ENCODE data around the gene NMT1. TPM values are rescaled to one million over a fixed set of nuclear protein-coding genes. Genes with fewer than 3 reads are reported as not detected.

NMT1 gene
- total RNA-seq, 1 experiment from 2014 or later, result 89.7 TPM

- no TSS peak for BruUV-seq (replicated peaks)
- intact Hi-C loops (cut with micrococcal nuclease), result no loop called here
- POLR2A ChIA-PET, result interaction anchor here (0.6 to 2.8 kb wide), 5 partner anchors 9 to 1162 kb away, joined by 3 to 13 read pairs (median 9); no protein-coding TSS in a partner anchor
- Mint-ChIP-seq H3K27me3 (ENCODE audit: insufficient read depth, unreplicated experiment) (no peaks in the 10 kb centered on the region), H3K4me3 (ENCODE audit: unreplicated experiment) (no peak overlapping the region), H3K36me3 (ENCODE audit: insufficient read depth, unreplicated experiment) (peaks cover 43% of the 10 kb centered on the region), H3K4me1 (ENCODE audit: insufficient read depth, unreplicated experiment) (peaks cover 13% of the 10 kb centered on the region), H3K9me3 (ENCODE audit: unreplicated experiment) (no peaks in the 10 kb centered on the region), H3K27ac (ENCODE audit: low read depth, unreplicated experiment) (no peak overlapping the region)
- CTCF ChIA-PET, result interaction anchor here (0.6 to 1.9 kb wide), 7 partner anchors 8 to 339 kb away, joined by 3 to 9 read pairs (median 3); partner anchors contain the start of gene ACBD4
- TF ChIP-seq CTCF (IDR thresholded peaks at IDR 0.05; ENCODE audit: unreplicated experiment), result no peak
- DNase-seq (ENCODE audit: unreplicated experiment), result no peak
Measured at GRCh38 chr17:45117848-45118646, 56.9 kb downstream of the NMT1 start.

- no peak overlapping the region for H3K27ac Mint-ChIP-seq (ENCODE audit: low read depth, unreplicated experiment)
- H3K36me3 Mint-ChIP-seq (ENCODE audit: insufficient read depth, unreplicated experiment), result peaks cover 47% of the 10 kb centered on the region
Measured at GRCh38 chr17:45118691-45119090, 57.6 kb downstream of the NMT1 start.

GRCh38 chr17:45119964-45120363 is 58.8 kb downstream of the NMT1 start:
- TF ChIP-seq CTCF (IDR thresholded peaks at IDR 0.05; ENCODE audit: unreplicated experiment), result no peak
- peaks cover 42% of the 10 kb centered on the region for H3K36me3 Mint-ChIP-seq (ENCODE audit: insufficient read depth, unreplicated experiment)
- intact Hi-C loops (cut with micrococcal nuclease), result no loop called here
- ChIA-PET CTCF (interaction anchor here (0.7 to 1.6 kb wide), 4 partner anchors 10 to 113 kb away, joined by 3 to 6 read pairs (median 4); no protein-coding TSS in a partner anchor), POLR2A (interaction anchor here (1.0 to 1.1 kb wide), 2 partner anchors 11 to 13 kb away, joined by 3 read pairs; no protein-coding TSS in a partner anchor)
- no peaks in the 10 kb centered on the region for H3K9me3 Mint-ChIP-seq (ENCODE audit: unreplicated experiment)
- DNase-seq (ENCODE audit: unreplicated experiment), result no peak
- H3K4me3 Mint-ChIP-seq (ENCODE audit: unreplicated experiment), result no peak overlapping the region
- no peak overlapping the region for H3K27ac Mint-ChIP-seq (ENCODE audit: low read depth, unreplicated experiment)
- BruUV-seq (replicated peaks), result no TSS peak
- H3K4me1 Mint-ChIP-seq (ENCODE audit: insufficient read depth, unreplicated experiment), result peaks cover 25% of the 10 kb centered on the region
- no peaks in the 10 kb centered on the region for H3K27me3 Mint-ChIP-seq (ENCODE audit: insufficient read depth, unreplicated experiment)

More at GRCh38 chr17:45118691-45119090, 57.6 kb downstream of the NMT1 start:
- Mint-ChIP-seq H3K9me3 (ENCODE audit: unreplicated experiment) (no peaks in the 10 kb centered on the region), H3K4me3 (ENCODE audit: unreplicated experiment) (no peak overlapping the region), H3K4me1 (ENCODE audit: insufficient read depth, unreplicated experiment) (peaks cover 17% of the 10 kb centered on the region), H3K27me3 (ENCODE audit: insufficient read depth, unreplicated experiment) (no peaks in the 10 kb centered on the region)
- no peak for TF ChIP-seq CTCF (IDR thresholded peaks at IDR 0.05; ENCODE audit: unreplicated experiment)
- no TSS peak for BruUV-seq (replicated peaks)
- no peak for DNase-seq (ENCODE audit: unreplicated experiment)
- ChIA-PET CTCF (interaction anchor here (0.6 to 1.9 kb wide), 6 partner anchors 10 to 120 kb away, joined by 3 to 9 read pairs (median 4); partner anchors contain the start of gene ACBD4), POLR2A (interaction anchor here (2.7 to 2.8 kb wide), 3 partner anchors 9 to 16 kb away, joined by 9 to 13 read pairs (median 10); no protein-coding TSS in a partner anchor)
- intact Hi-C loops (cut with micrococcal nuclease), result no loop called here

DNA sequence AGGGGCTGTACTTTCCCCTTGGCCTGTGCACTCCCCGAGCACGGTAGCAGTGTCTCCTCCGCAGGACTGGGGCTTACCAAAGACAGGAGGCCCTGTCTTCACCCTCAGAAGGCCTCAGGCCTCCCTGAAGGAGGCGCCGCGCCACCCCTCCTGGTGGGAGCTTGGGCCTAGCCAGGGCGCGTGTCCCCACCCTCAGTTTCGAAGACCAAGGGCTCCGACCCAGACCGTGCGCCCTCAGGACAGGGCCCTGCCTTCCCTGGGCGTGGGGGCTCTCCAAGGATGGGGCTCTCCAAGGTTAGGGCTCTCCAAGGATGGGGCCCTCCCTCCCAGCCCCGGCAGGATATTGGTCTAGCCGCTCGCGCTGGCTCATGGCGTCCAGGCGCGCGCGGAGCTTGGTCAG is 59.4 kb downstream of the NMT1 start:
- no peak overlapping the region for H3K4me3 Mint-ChIP-seq (ENCODE audit: unreplicated experiment)
- H3K36me3 Mint-ChIP-seq (ENCODE audit: insufficient read depth, unreplicated experiment), result peaks cover 42% of the 10 kb centered on the region
- POLR2A ChIA-PET, result interaction anchor here (1.0 kb wide), 1 partner anchor 13 kb away, joined by 3 read pairs; no protein-coding TSS in a partner anchor
- H3K4me1 Mint-ChIP-seq (ENCODE audit: insufficient read depth, unreplicated experiment), result peaks cover 25% of the 10 kb centered on the region
- intact Hi-C loops (cut with micrococcal nuclease), result no loop called here
- no peak for DNase-seq (ENCODE audit: unreplicated experiment)
- no peaks in the 10 kb centered on the region for H3K9me3 Mint-ChIP-seq (ENCODE audit: unreplicated experiment)
- no peak for TF ChIP-seq CTCF (IDR thresholded peaks at IDR 0.05; ENCODE audit: unreplicated experiment)
- no TSS peak for BruUV-seq (replicated peaks)
- no peaks in the 10 kb centered on the region for H3K27me3 Mint-ChIP-seq (ENCODE audit: insufficient read depth, unreplicated experiment)
- no peak overlapping the region for H3K27ac Mint-ChIP-seq (ENCODE audit: low read depth, unreplicated experiment)
- CTCF ChIA-PET, result interaction anchor here (0.8 to 0.9 kb wide), 3 partner anchors 11 to 346 kb away, joined by 3 to 4 read pairs (median 4); no protein-coding TSS in a partner anchor
